ENCODE results near the gene EMC7. TPM values are rescaled to one million over a fixed set of nuclear protein-coding genes. Genes with fewer than 3 reads are reported as not detected.

Gene EMC7
- total RNA-seq, 1 experiment from 2014 or later, result 55.6 TPM

DNA sequence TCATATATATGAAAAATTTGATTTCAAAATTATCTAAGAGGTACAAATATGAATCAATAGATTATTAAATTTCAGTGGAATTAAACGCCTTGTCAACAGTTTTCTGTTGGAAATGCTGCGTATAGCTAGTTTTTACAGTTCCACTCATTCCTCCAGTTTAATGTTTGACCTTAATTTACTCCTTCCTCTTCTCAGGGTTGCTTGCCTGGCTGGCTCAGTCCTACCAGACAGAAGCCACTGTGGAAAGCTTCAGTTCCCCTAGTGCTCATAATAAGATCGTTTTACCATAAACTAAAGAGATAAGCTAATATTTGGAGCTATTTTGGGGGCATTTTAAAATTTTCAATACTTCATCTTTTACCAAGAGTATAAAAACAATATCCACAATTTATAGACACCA is 22.8 kb downstream of the EMC7 start:
- no peak overlapping the region for H2BK12ac ChIP-seq (ENCODE audit: insufficient read length, low read depth, low read length)
- H2BK20ac ChIP-seq (ENCODE audit: low read depth, low read length, poor library complexity, severe bottlenecking), result no peak overlapping the region
- H3T11ph ChIP-seq (ENCODE audit: low read length), result no peak overlapping the region
- no peak overlapping the region for H2BK15ac ChIP-seq (ENCODE audit: low read depth, low read length)
- Mint-ChIP-seq H3K27me3 (ENCODE audit: low read depth) (no peaks in the 10 kb centered on the region; the same call in 1 of the 2 replicates), H3K27ac (no peak overlapping the region), H3K9me3 (no peaks in the 10 kb centered on the region), H3K4me3 (no peak overlapping the region), H3K36me3 (ENCODE audit: insufficient read depth in 1 of 3, low read depth in 3 of 3) (peaks cover 0 to 7% (median 4%) of the 10 kb centered on the region in 3 experiments; a peak in 3 of 7 replicates), H3K4me1 (no peaks in the 10 kb centered on the region)
- H3K9ac ChIP-seq (ENCODE audit: extremely low read depth, insufficient read length, low read length), result no peak overlapping the region
- no peaks in the 10 kb centered on the region for H3K79me2 ChIP-seq (ENCODE audit: insufficient read depth, low read length)
- H4K91ac ChIP-seq (ENCODE audit: insufficient read length, low read depth, low read length), result no peak overlapping the region
- H3K27me3 ChIP-seq (ENCODE audit: insufficient read depth, low read length), result no peaks in the 10 kb centered on the region
- no peak for DNase-seq
- H3K56ac ChIP-seq (ENCODE audit: insufficient read length, low read depth, low read length), result no peak overlapping the region
- no peak overlapping the region for H2BK120ac ChIP-seq (ENCODE audit: low read depth, low read length, poor library complexity, severe bottlenecking)
- H3K4me2 ChIP-seq (ENCODE audit: insufficient read depth, insufficient read length, low read length), result no peak overlapping the region
- no peak overlapping the region for H3K18ac ChIP-seq (ENCODE audit: insufficient read length, low read depth, low read length)
- H3K9me3 ChIP-seq (ENCODE audit: control insufficient read depth, low read depth, low read length), result no peaks in the 10 kb centered on the region
- H2AFZ ChIP-seq (ENCODE audit: low read length), result no peak overlapping the region
- TF ChIP-seq, protein P1, sequence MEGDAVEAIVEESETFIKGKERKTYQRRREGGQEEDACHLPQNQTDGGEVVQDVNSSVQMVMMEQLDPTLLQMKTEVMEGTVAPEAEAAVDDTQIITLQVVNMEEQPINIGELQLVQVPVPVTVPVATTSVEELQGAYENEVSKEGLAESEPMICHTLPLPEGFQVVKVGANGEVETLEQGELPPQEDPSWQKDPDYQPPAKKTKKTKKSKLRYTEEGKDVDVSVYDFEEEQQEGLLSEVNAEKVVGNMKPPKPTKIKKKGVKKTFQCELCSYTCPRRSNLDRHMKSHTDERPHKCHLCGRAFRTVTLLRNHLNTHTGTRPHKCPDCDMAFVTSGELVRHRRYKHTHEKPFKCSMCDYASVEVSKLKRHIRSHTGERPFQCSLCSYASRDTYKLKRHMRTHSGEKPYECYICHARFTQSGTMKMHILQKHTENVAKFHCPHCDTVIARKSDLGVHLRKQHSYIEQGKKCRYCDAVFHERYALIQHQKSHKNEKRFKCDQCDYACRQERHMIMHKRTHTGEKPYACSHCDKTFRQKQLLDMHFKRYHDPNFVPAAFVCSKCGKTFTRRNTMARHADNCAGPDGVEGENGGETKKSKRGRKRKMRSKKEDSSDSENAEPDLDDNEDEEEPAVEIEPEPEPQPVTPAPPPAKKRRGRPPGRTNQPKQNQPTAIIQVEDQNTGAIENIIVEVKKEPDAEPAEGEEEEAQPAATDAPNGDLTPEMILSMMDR (conservative IDR thresholded peaks at IDR 0.05), result no peak
- H3K27ac ChIP-seq (ENCODE audit: insufficient read length, low read depth, low read length), result no peak overlapping the region
- no peak overlapping the region for H2AK5ac ChIP-seq (ENCODE audit: insufficient read length, low read length)
- no peak overlapping the region for H3K23ac ChIP-seq (ENCODE audit: insufficient read length, low read depth, low read length)
- H3K14ac ChIP-seq (ENCODE audit: insufficient read depth, low read length), result no peak overlapping the region
- no peaks in the 10 kb centered on the region for H3K4me1 ChIP-seq (ENCODE audit: insufficient read depth, low read length)
- WGBS (ENCODE audit: extremely low coverage, insufficient read length, low lambda C conversion rate), result no CpG with 5 or more reads among the region's 3 CpGs
- no peak overlapping the region for H4K5ac ChIP-seq (ENCODE audit: insufficient read length, low read depth, low read length)
- no peak overlapping the region for H3K4ac ChIP-seq (ENCODE audit: low read depth, low read length)
- no peak overlapping the region for H2BK5ac ChIP-seq (ENCODE audit: insufficient read length, low read length)
- no peak overlapping the region for H4K8ac ChIP-seq (replicated peaks; ENCODE audit: insufficient read length, low read depth, low read length)
- no peaks in the 10 kb centered on the region for H4K20me1 ChIP-seq (ENCODE audit: control insufficient read depth, insufficient read depth, insufficient read length)
- H3K79me1 ChIP-seq (ENCODE audit: insufficient read depth, low read depth, low read length, poor library complexity, severe bottlenecking), result no peaks in the 10 kb centered on the region
- H3K23me2 ChIP-seq (ENCODE audit: insufficient read length, low read depth, low read length, poor library complexity, severe bottlenecking), result no peaks in the 10 kb centered on the region

All from H9 (cell line).